Measurements from ENCODE around the gene METTL9. TPM values are rescaled to one million over a fixed set of nuclear protein-coding genes. Genes with fewer than 3 reads are reported as not detected.
"Not testable (repeated sequence)": the region's sequence is repeated elsewhere in the genome, so short reads cannot be mapped to it uniquely, and the experiment has no call there.

The METTL9 gene
- total RNA-seq, 1 donor from 2014 or later, result 225 TPM

GRCh38 chr16:21625026-21625425 lies 25.6 kb downstream of the METTL9 start:
- FAIRE-seq (no peak), DNase-seq (ENCODE audit: low read depth) (no peak)
- no peaks in the 10 kb centered on the region for H3K27me3 ChIP-seq (ENCODE audit: control insufficient read depth, insufficient read depth, low read length)
- H3K4me3 ChIP-seq (ENCODE audit: low read depth, low read length), result no peak overlapping the region
- peaks cover 4% of the 10 kb centered on the region for H3K36me3 ChIP-seq (ENCODE audit: control insufficient read depth, insufficient read depth, low read length)
- TF ChIP-seq CTCF (IDR thresholded peaks at IDR 0.05; ENCODE audit: insufficient read depth, low read length, severe bottlenecking), result no peak

GRCh38 chr16:21626659-21627277 lies 27.4 kb downstream of the METTL9 start:
- DNase-seq (ENCODE audit: low read depth) (peak; percentile 95), FAIRE-seq (peak; percentile 60)
- Histone ChIP-seq H3K27me3 (ENCODE audit: control insufficient read depth, insufficient read depth, low read length) (no peaks in the 10 kb centered on the region), H3K4me3 (ENCODE audit: low read depth, low read length) (no peak overlapping the region), H3K36me3 (ENCODE audit: control insufficient read depth, insufficient read depth, low read length) (peaks cover 4% of the 10 kb centered on the region)
- no peak for TF ChIP-seq CTCF (IDR thresholded peaks at IDR 0.05; ENCODE audit: insufficient read depth, low read length, severe bottlenecking)

GRCh38 chr16:21628121-21628726 lies 28.8 kb downstream of the METTL9 start:
- FAIRE-seq (no peak), DNase-seq (ENCODE audit: low read depth) (no peak)
- H3K27me3 ChIP-seq (ENCODE audit: control insufficient read depth, insufficient read depth, low read length), result no peaks in the 10 kb centered on the region
- peaks cover 4% of the 10 kb centered on the region for H3K36me3 ChIP-seq (ENCODE audit: control insufficient read depth, insufficient read depth, low read length)
- no peak overlapping the region for H3K4me3 ChIP-seq (ENCODE audit: low read depth, low read length)
- TF ChIP-seq CTCF (IDR thresholded peaks at IDR 0.05; ENCODE audit: insufficient read depth, low read length, severe bottlenecking), result no peak

- TF ChIP-seq CTCF (IDR thresholded peaks at IDR 0.05; ENCODE audit: insufficient read depth, low read length, severe bottlenecking), result no peak
- H3K27me3 ChIP-seq (ENCODE audit: control insufficient read depth, insufficient read depth, low read length), result no peaks in the 10 kb centered on the region
- DNase-seq (ENCODE audit: low read depth) (no peak), FAIRE-seq (no peak)
- peaks cover 4% of the 10 kb centered on the region for H3K36me3 ChIP-seq (ENCODE audit: control insufficient read depth, insufficient read depth, low read length)
- no peak overlapping the region for H3K4me3 ChIP-seq (ENCODE audit: low read depth, low read length)
Observed at GRCh38 chr16:21628772-21629171, 29.4 kb downstream of the METTL9 start.

- DNase-seq (ENCODE audit: low read depth); H3K4me3 ChIP-seq (ENCODE audit: low read depth, low read length); FAIRE-seq; H3K36me3 ChIP-seq (ENCODE audit: control insufficient read depth, insufficient read depth, low read length); H3K27me3 ChIP-seq (ENCODE audit: control insufficient read depth, insufficient read depth, low read length): not testable (repeated sequence)
Observed at GRCh38 chr16:21629616-21630539, 30.5 kb downstream of the METTL9 start.

- H3K4me3 ChIP-seq (ENCODE audit: low read depth, low read length); H3K36me3 ChIP-seq (ENCODE audit: control insufficient read depth, insufficient read depth, low read length): not testable (repeated sequence)
Observed at GRCh38 chr16:21630866-21631265, 31.5 kb downstream of the METTL9 start.

GRCh38 chr16:21631376-21631775 lies 32.0 kb downstream of the METTL9 start:
- DNase-seq (ENCODE audit: low read depth), result peak; percentile 76
- not testable (repeated sequence) for FAIRE-seq; H3K36me3 ChIP-seq (ENCODE audit: control insufficient read depth, insufficient read depth, low read length)

More at GRCh38 chr16:21630866-21631265, 31.5 kb downstream of the METTL9 start:
- H3K27me3 ChIP-seq (ENCODE audit: control insufficient read depth, insufficient read depth, low read length); FAIRE-seq: not testable (repeated sequence)
- DNase-seq (ENCODE audit: low read depth), result peak; percentile 67

GRCh38 chr16:21631951-21632575 lies 32.7 kb downstream of the METTL9 start:
- not testable (repeated sequence) for DNase-seq (ENCODE audit: low read depth); FAIRE-seq; H3K27me3 ChIP-seq (ENCODE audit: control insufficient read depth, insufficient read depth, low read length); H3K36me3 ChIP-seq (ENCODE audit: control insufficient read depth, insufficient read depth, low read length); H3K4me3 ChIP-seq (ENCODE audit: low read depth, low read length)

More at GRCh38 chr16:21631376-21631775, 32.0 kb downstream of the METTL9 start:
- not testable (repeated sequence) for H3K27me3 ChIP-seq (ENCODE audit: control insufficient read depth, insufficient read depth, low read length); H3K4me3 ChIP-seq (ENCODE audit: low read depth, low read length)

All from bronchial epithelial cell (primary cell).